Activated T-helper 1 cell treated with Interleukin-2 at 50 U/mL for 16 hours (primary cell): ENCODE results near the gene CERCAM.
"Not testable (repeated sequence)": the region's sequence is repeated elsewhere in the genome, so short reads cannot be mapped to it uniquely, and the experiment has no call there.

Experiments used
- DNase-seq: peaks from one replicate; pipeline ENCODE4 v3.0.0-alpha.2; 2020; ENCODE audit warnings: low read depth

CERCAM gene

GRCh38 chr9:128393145-128393775 is 27.4 kb upstream of the CERCAM start:
- DNase-seq, result no peak

GRCh38 chr9:128393970-128394369 is 26.7 kb upstream of the CERCAM start:
- DNase-seq, result no peak

GRCh38 chr9:128394379-128395168 is 26.1 kb upstream of the CERCAM start:
- DNase-seq, result no peak

GRCh38 chr9:128396970-128397613 is 23.6 kb upstream of the CERCAM start:
- no peak for DNase-seq

GRCh38 chr9:128397831-128398230 is 22.8 kb upstream of the CERCAM start:
- DNase-seq, result no peak

- DNase-seq, result no peak
Observed at GRCh38 chr9:128399861-128400260, 20.8 kb upstream of the CERCAM start.

- DNase-seq, result no peak
Observed at GRCh38 chr9:128404560-128404959, 16.1 kb upstream of the CERCAM start.

GRCh38 chr9:128405077-128405779 is 15.4 kb upstream of the CERCAM start:
- DNase-seq, result no peak

GRCh38 chr9:128405780-128406171 is 14.9 kb upstream of the CERCAM start:
- no peak for DNase-seq

GRCh38 chr9:128406848-128407391 is 13.7 kb upstream of the CERCAM start:
- no peak for DNase-seq

GRCh38 chr9:128408963-128409431 is 11.7 kb upstream of the CERCAM start:
- no peak for DNase-seq

- no peak for DNase-seq
Observed at GRCh38 chr9:128409450-128409849, 11.2 kb upstream of the CERCAM start.

- no peak for DNase-seq
Observed at GRCh38 chr9:128409978-128410377, 10.7 kb upstream of the CERCAM start.

GRCh38 chr9:128411364-128412119 is 9.1 kb upstream of the CERCAM start:
- DNase-seq, result no peak

- peak; percentile 11 for DNase-seq
Observed at GRCh38 chr9:128412120-128412790, 8.4 kb upstream of the CERCAM start.

GRCh38 chr9:128413728-128414127 is 6.9 kb upstream of the CERCAM start:
- not testable (repeated sequence) for DNase-seq

GRCh38 chr9:128414461-128414860 is 6.2 kb upstream of the CERCAM start:
- DNase-seq, result no peak

- no peak for DNase-seq
Observed at GRCh38 chr9:128415281-128415680, 5.4 kb upstream of the CERCAM start.

GRCh38 chr9:128416014-128416413 is 4.6 kb upstream of the CERCAM start:
- no peak for DNase-seq

- no peak for DNase-seq
Observed at GRCh38 chr9:128416432-128417019, 4.1 kb upstream of the CERCAM start.
